Measurements from ENCODE around the gene FAM186B.

FAM186B gene

GRCh38 chr12:49585477-49586459 lies 19.7 kb downstream of the FAM186B start:
- no peak overlapping the region for H3K27ac ChIP-seq (ENCODE audit: low read depth, low read length)
- no peaks in the 10 kb centered on the region for H3K27me3 ChIP-seq (ENCODE audit: control insufficient read depth, insufficient read depth, low read length)
- no peak overlapping the region for H3K4me3 ChIP-seq (ENCODE audit: low read length)
- H3K36me3 ChIP-seq (ENCODE audit: control insufficient read depth, insufficient read depth, low read length): no peaks in the 10 kb centered on the region
- no peak overlapping the region for H3K9ac ChIP-seq (ENCODE audit: low read length)
- peaks cover 18% of the 10 kb centered on the region for H3K4me1 ChIP-seq (ENCODE audit: control insufficient read depth, insufficient read depth, low read length)

- Histone ChIP-seq H3K4me1 (ENCODE audit: control insufficient read depth, insufficient read depth, low read length) (peaks cover 21% of the 10 kb centered on the region), H3K36me3 (ENCODE audit: control insufficient read depth, insufficient read depth, low read length) (no peaks in the 10 kb centered on the region), H3K4me3 (ENCODE audit: low read length) (no peak overlapping the region), H3K27ac (ENCODE audit: low read depth, low read length) (no peak overlapping the region), H3K27me3 (ENCODE audit: control insufficient read depth, insufficient read depth, low read length) (no peaks in the 10 kb centered on the region), H3K9ac (ENCODE audit: low read length) (no peak overlapping the region)
Measured at GRCh38 chr12:49584591-49584990, 20.8 kb downstream of the FAM186B start.

- H3K4me3 ChIP-seq (ENCODE audit: low read length): no peak overlapping the region
- H3K27ac ChIP-seq (ENCODE audit: low read depth, low read length): peak overlapping the region; percentile 27
- peaks cover 21% of the 10 kb centered on the region for H3K4me1 ChIP-seq (ENCODE audit: control insufficient read depth, insufficient read depth, low read length)
- no peaks in the 10 kb centered on the region for H3K36me3 ChIP-seq (ENCODE audit: control insufficient read depth, insufficient read depth, low read length)
- no peak overlapping the region for H3K9ac ChIP-seq (ENCODE audit: low read length)
- no peaks in the 10 kb centered on the region for H3K27me3 ChIP-seq (ENCODE audit: control insufficient read depth, insufficient read depth, low read length)
Measured at GRCh38 chr12:49583366-49584094, 21.9 kb downstream of the FAM186B start.

GRCh38 chr12:49582850-49583249 lies 22.6 kb downstream of the FAM186B start:
- peak overlapping the region; percentile 27 for H3K27ac ChIP-seq (ENCODE audit: low read depth, low read length)

GRCh38 chr12:49582201-49582600 lies 23.2 kb downstream of the FAM186B start:
- H3K27me3 ChIP-seq (ENCODE audit: control insufficient read depth, insufficient read depth, low read length): no peaks in the 10 kb centered on the region
- H3K27ac ChIP-seq (ENCODE audit: low read depth, low read length): no peak overlapping the region
- no peaks in the 10 kb centered on the region for H3K36me3 ChIP-seq (ENCODE audit: control insufficient read depth, insufficient read depth, low read length)
- H3K9ac ChIP-seq (ENCODE audit: low read length): no peak overlapping the region
- H3K4me3 ChIP-seq (ENCODE audit: low read length): no peak overlapping the region
- peaks cover 21% of the 10 kb centered on the region for H3K4me1 ChIP-seq (ENCODE audit: control insufficient read depth, insufficient read depth, low read length)

More at GRCh38 chr12:49582850-49583249, 22.6 kb downstream of the FAM186B start:
- Histone ChIP-seq H3K36me3 (ENCODE audit: control insufficient read depth, insufficient read depth, low read length) (no peaks in the 10 kb centered on the region), H3K4me3 (ENCODE audit: low read length) (no peak overlapping the region), H3K4me1 (ENCODE audit: control insufficient read depth, insufficient read depth, low read length) (peaks cover 21% of the 10 kb centered on the region), H3K27me3 (ENCODE audit: control insufficient read depth, insufficient read depth, low read length) (no peaks in the 10 kb centered on the region), H3K9ac (ENCODE audit: low read length) (no peak overlapping the region)

- H3K36me3 ChIP-seq (ENCODE audit: control insufficient read depth, insufficient read depth, low read length): no peaks in the 10 kb centered on the region
- H3K4me1 ChIP-seq (ENCODE audit: control insufficient read depth, insufficient read depth, low read length): peaks cover 21% of the 10 kb centered on the region
- no peak overlapping the region for H3K4me3 ChIP-seq (ENCODE audit: low read length)
- H3K9ac ChIP-seq (ENCODE audit: low read length): no peak overlapping the region
- no peak overlapping the region for H3K27ac ChIP-seq (ENCODE audit: low read depth, low read length)
- no peaks in the 10 kb centered on the region for H3K27me3 ChIP-seq (ENCODE audit: control insufficient read depth, insufficient read depth, low read length)
Measured at GRCh38 chr12:49580572-49581535, 24.6 kb downstream of the FAM186B start.

GRCh38 chr12:49578471-49579112 lies 26.8 kb downstream of the FAM186B start:
- Histone ChIP-seq H3K4me1 (ENCODE audit: control insufficient read depth, insufficient read depth, low read length) (peaks cover 20% of the 10 kb centered on the region), H3K36me3 (ENCODE audit: control insufficient read depth, insufficient read depth, low read length) (no peaks in the 10 kb centered on the region), H3K9ac (ENCODE audit: low read length) (no peak overlapping the region), H3K27me3 (ENCODE audit: control insufficient read depth, insufficient read depth, low read length) (no peaks in the 10 kb centered on the region), H3K4me3 (ENCODE audit: low read length) (no peak overlapping the region), H3K27ac (ENCODE audit: low read depth, low read length) (no peak overlapping the region)

GRCh38 chr12:49577589-49578315 lies 27.7 kb downstream of the FAM186B start:
- no peak overlapping the region for H3K9ac ChIP-seq (ENCODE audit: low read length)
- H3K27ac ChIP-seq (ENCODE audit: low read depth, low read length): no peak overlapping the region
- peaks cover 12% of the 10 kb centered on the region for H3K4me1 ChIP-seq (ENCODE audit: control insufficient read depth, insufficient read depth, low read length)
- no peak overlapping the region for H3K4me3 ChIP-seq (ENCODE audit: low read length)
- H3K36me3 ChIP-seq (ENCODE audit: control insufficient read depth, insufficient read depth, low read length): no peaks in the 10 kb centered on the region
- H3K27me3 ChIP-seq (ENCODE audit: control insufficient read depth, insufficient read depth, low read length): no peaks in the 10 kb centered on the region

- Histone ChIP-seq H3K9ac (ENCODE audit: low read length) (no peak overlapping the region), H3K36me3 (ENCODE audit: control insufficient read depth, insufficient read depth, low read length) (peaks cover 11% of the 10 kb centered on the region), H3K27me3 (ENCODE audit: control insufficient read depth, insufficient read depth, low read length) (no peaks in the 10 kb centered on the region), H3K4me1 (ENCODE audit: control insufficient read depth, insufficient read depth, low read length) (peaks cover 10% of the 10 kb centered on the region), H3K4me3 (ENCODE audit: low read length) (peak overlapping the region; percentile 94), H3K27ac (ENCODE audit: low read depth, low read length) (no peak overlapping the region)
Measured at GRCh38 chr12:49568442-49569162, 36.8 kb downstream of the FAM186B start.

GRCh38 chr12:49567611-49568441 lies 37.6 kb downstream of the FAM186B start, which contains the start of gene MCRS1:
TSS of gene MCRS1 (minus strand) at chr12:49568142. CDS start at chr12:49566731, 1,411 bp downstream.
- H3K27ac ChIP-seq (ENCODE audit: low read depth, low read length): peak within 1 kb of the TSS; percentile 90
- H3K9ac ChIP-seq (ENCODE audit: low read length): peak within 1 kb of the TSS; percentile 85
- H3K4me3 ChIP-seq (ENCODE audit: low read length): peak within 1 kb of the TSS; percentile 94
- H3K36me3 ChIP-seq (ENCODE audit: control insufficient read depth, insufficient read depth, low read length): peaks cover 15% of the 10 kb centered on the region
- H3K4me1 ChIP-seq (ENCODE audit: control insufficient read depth, insufficient read depth, low read length): peaks cover 10% of the 10 kb centered on the region
- no peaks in the 10 kb centered on the region for H3K27me3 ChIP-seq (ENCODE audit: control insufficient read depth, insufficient read depth, low read length)

All from rectal smooth muscle tissue (tissue), 1 donor.